Activated CD4-positive, alpha-beta memory T cell treated with anti-CD3 and anti-CD28 coated beads, Interleukin-2, amount 10 ng/mL, durations not matched to agents 7 days and 5 days (primary cell): ENCODE measurements around the gene PALLD. TPM values are rescaled to one million over a fixed set of nuclear protein-coding genes. Genes with fewer than 3 reads are reported as not detected.

Experiments used
- CTCF ChIA-PET: fragments of 350-600 bp; sonication (Branson Sonifier 250); formaldehyde crosslinking; loops from one replicate; lab custom pipeline; 2021; ENCODE audit warnings: antibody characterized with exemption, inconsistent platforms; lab: Charles Lee
- POLR2A ChIA-PET: fragments of 350-600 bp; sonication (Branson Sonifier 250); formaldehyde crosslinking; loops from one replicate; lab custom pipeline; 2021; ENCODE audit warnings: antibody characterized with exemption; lab: Charles Lee
- DNase-seq: peaks from one replicate; pipeline ENCODE4 v3.0.0-alpha.2; 2020
- H3K27ac Mint-ChIP-seq: one replicate; pipeline ENCODE4 v1.8.0; 2021; ENCODE audit warnings: mild to moderate bottlenecking, mixed read lengths
- H3K27me3 Mint-ChIP-seq: one replicate; pipeline ENCODE4 v1.8.0; 2021; ENCODE audit warnings: mixed read lengths
- H3K36me3 Mint-ChIP-seq: one replicate; pipeline ENCODE4 v1.8.0; 2021; ENCODE audit warnings: low read depth, mixed read lengths
- H3K4me1 Mint-ChIP-seq: one replicate; pipeline ENCODE4 v1.8.0; 2021; ENCODE audit warnings: mixed read lengths
- H3K4me3 Mint-ChIP-seq: one replicate; pipeline ENCODE4 v1.8.0; 2021; ENCODE audit warnings: mild to moderate bottlenecking, mixed read lengths
- H3K9me3 Mint-ChIP-seq: one replicate; pipeline ENCODE4 v1.8.0; 2021; ENCODE audit warnings: mixed read lengths
- total RNA-seq, 2 experiments: library from RNA; stranded (reverse); gene quantifications; one replicate each; pipeline ENCODE4 v1.2.3, GENCODE V29; 2021

PALLD gene
- total RNA-seq, 2 experiments from 2014 or later, result 5.4 to 5.8 TPM

- Mint-ChIP-seq H3K27me3 (peaks cover 26% of the 10 kb centered on the region), H3K9me3 (no peaks in the 10 kb centered on the region), H3K4me1 (peaks cover 16% of the 10 kb centered on the region), H3K36me3 (peaks cover 2% of the 10 kb centered on the region), H3K4me3 (no peak overlapping the region), H3K27ac (no peak overlapping the region)
- POLR2A ChIA-PET, result no interaction called here
- CTCF ChIA-PET, result interaction anchor here (0.9 kb wide), 1 partner anchor 34 kb away, joined by 3 read pairs; no protein-coding TSS in a partner anchor
- DNase-seq, result no peak
Measured at GRCh38 chr4:168881781-168882420, 385.0 kb downstream of the PALLD start.

- no peak overlapping the region for H3K27ac Mint-ChIP-seq
- H3K4me3 Mint-ChIP-seq, result no peak overlapping the region
- DNase-seq, result no peak
- H3K9me3 Mint-ChIP-seq, result no peaks in the 10 kb centered on the region
- H3K27me3 Mint-ChIP-seq, result peaks cover 19% of the 10 kb centered on the region
- peaks cover 5% of the 10 kb centered on the region for H3K36me3 Mint-ChIP-seq
- POLR2A ChIA-PET, result no interaction called here
- CTCF ChIA-PET, result interaction anchor here (0.9 to 1.2 kb wide), 2 partner anchors 33 to 142 kb away, joined by 3 to 4 read pairs; no protein-coding TSS in a partner anchor
- peaks cover 12% of the 10 kb centered on the region for H3K4me1 Mint-ChIP-seq
Measured at GRCh38 chr4:168882650-168883233, 385.9 kb downstream of the PALLD start.

GRCh38 chr4:168883513-168883912 is 386.7 kb downstream of the PALLD start:
- H3K27ac Mint-ChIP-seq, result no peak overlapping the region

DNA sequence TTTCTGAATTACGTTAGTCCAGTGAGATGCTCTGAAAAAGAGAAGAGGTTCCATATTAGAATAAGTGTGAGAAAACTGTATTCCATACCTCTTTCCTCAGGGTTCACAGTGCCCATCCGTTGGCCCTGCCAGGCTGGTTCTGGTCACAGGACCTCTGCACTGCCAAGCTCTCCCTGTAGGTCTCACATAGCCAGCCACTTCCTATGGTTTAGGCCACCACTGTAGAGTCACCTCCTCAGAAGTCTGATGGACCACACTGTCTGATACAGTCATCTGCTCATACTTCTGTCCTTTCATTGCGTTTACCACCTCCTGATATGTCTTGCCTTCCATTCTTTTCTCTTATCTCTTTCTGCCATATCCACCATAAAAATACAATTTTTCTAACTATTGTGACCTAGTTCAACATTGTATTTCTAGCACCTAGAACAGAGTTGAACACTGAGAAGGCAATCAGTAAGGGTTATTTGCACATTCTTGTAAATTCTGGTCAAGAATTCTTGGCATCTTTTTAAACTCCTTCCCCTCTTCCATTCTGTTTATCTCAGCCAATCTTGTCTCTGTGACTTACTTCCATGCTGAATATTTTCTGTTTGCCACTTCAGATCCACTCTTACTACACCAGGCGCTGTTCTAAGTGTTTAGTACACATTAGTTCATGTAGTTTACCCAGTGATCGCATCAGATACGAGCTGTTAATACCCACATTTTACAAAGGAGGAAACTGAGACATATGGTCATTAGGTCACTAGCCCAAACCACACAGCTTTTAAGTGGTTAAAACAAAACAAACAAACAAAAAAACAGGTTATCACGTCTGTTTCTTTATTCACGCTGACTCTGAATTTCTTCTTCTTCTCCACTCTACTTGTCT is 387.6 kb downstream of the PALLD start:
- DNase-seq, result no peak
- no peaks in the 10 kb centered on the region for H3K9me3 Mint-ChIP-seq
- peaks cover 7% of the 10 kb centered on the region for H3K27me3 Mint-ChIP-seq

More at GRCh38 chr4:168883513-168883912, 386.7 kb downstream of the PALLD start:
- ChIA-PET POLR2A (no interaction called here), CTCF (interaction anchor here (1.2 kb wide), 1 partner anchor 141 kb away, joined by 4 read pairs; no protein-coding TSS in a partner anchor)
- DNase-seq, result no peak
- no peaks in the 10 kb centered on the region for H3K9me3 Mint-ChIP-seq
- peaks cover 4% of the 10 kb centered on the region for H3K36me3 Mint-ChIP-seq
- no peak overlapping the region for H3K4me3 Mint-ChIP-seq
- H3K27me3 Mint-ChIP-seq, result peaks cover 15% of the 10 kb centered on the region
- H3K4me1 Mint-ChIP-seq, result peaks cover 8% of the 10 kb centered on the region

GRCh38 chr4:168885400-168885799 is 388.5 kb downstream of the PALLD start:
- no peak for DNase-seq
- Mint-ChIP-seq H3K36me3 (peaks cover 4% of the 10 kb centered on the region), H3K4me1 (peaks cover 3% of the 10 kb centered on the region), H3K4me3 (no peak overlapping the region), H3K27me3 (peaks cover 3% of the 10 kb centered on the region), H3K27ac (no peak overlapping the region), H3K9me3 (no peaks in the 10 kb centered on the region)
- POLR2A ChIA-PET, result no interaction called here
- CTCF ChIA-PET, result no interaction called here

More for the DNA sequence above, 387.6 kb downstream of the PALLD start:
- ChIA-PET POLR2A (no interaction called here), CTCF (no interaction called here)
- peaks cover 4% of the 10 kb centered on the region for H3K36me3 Mint-ChIP-seq
- H3K27ac Mint-ChIP-seq, result no peak overlapping the region
- no peak overlapping the region for H3K4me3 Mint-ChIP-seq
- H3K4me1 Mint-ChIP-seq, result peaks cover 4% of the 10 kb centered on the region

- POLR2A ChIA-PET, result no interaction called here
- no peak overlapping the region for H3K27ac Mint-ChIP-seq
- H3K9me3 Mint-ChIP-seq, result no peaks in the 10 kb centered on the region
- no peaks in the 10 kb centered on the region for H3K4me1 Mint-ChIP-seq
- peaks cover 4% of the 10 kb centered on the region for H3K36me3 Mint-ChIP-seq
- no peaks in the 10 kb centered on the region for H3K27me3 Mint-ChIP-seq
- no peak overlapping the region for H3K4me3 Mint-ChIP-seq
- DNase-seq, result no peak
- CTCF ChIA-PET, result no interaction called here
Measured at GRCh38 chr4:168886351-168886750, 389.5 kb downstream of the PALLD start.

DNA sequence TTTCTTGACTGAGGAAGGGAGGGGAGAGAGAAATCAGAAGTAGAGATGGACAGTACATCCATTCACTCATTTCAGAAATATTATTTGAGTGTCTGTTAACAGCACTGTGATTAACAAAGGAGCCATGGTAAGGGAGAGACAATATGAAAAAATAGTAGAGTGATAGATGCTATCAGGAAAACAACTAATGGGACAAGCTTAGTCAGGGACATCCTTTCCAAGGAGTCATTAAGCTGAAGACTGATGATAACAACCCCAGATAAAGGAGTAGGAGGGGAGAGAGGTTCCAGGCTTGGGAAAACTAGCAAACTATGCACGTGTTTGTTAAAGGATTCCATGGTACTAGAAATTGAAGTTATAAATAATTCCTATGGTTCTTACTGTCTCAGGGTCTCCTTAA is 391.0 kb downstream of the PALLD start:
- no peaks in the 10 kb centered on the region for H3K27me3 Mint-ChIP-seq
- POLR2A ChIA-PET, result no interaction called here

GRCh38 chr4:168888715-168889215 is 391.9 kb downstream of the PALLD start:
- Mint-ChIP-seq H3K4me1 (no peaks in the 10 kb centered on the region), H3K36me3 (peaks cover 4% of the 10 kb centered on the region), H3K27me3 (no peaks in the 10 kb centered on the region), H3K4me3 (no peak overlapping the region), H3K27ac (no peak overlapping the region), H3K9me3 (no peaks in the 10 kb centered on the region)
- no peak for DNase-seq
- POLR2A ChIA-PET, result no interaction called here
- CTCF ChIA-PET, result no interaction called here

More for the DNA sequence above, 391.0 kb downstream of the PALLD start:
- Mint-ChIP-seq H3K36me3 (peaks cover 4% of the 10 kb centered on the region), H3K4me1 (no peaks in the 10 kb centered on the region), H3K4me3 (no peak overlapping the region), H3K27ac (no peak overlapping the region), H3K9me3 (no peaks in the 10 kb centered on the region)
- CTCF ChIA-PET, result no interaction called here
- no peak for DNase-seq

GRCh38 chr4:168891086-168891485 is 394.2 kb downstream of the PALLD start:
- no peaks in the 10 kb centered on the region for H3K27me3 Mint-ChIP-seq
- DNase-seq, result no peak
- no peak overlapping the region for H3K27ac Mint-ChIP-seq
- H3K9me3 Mint-ChIP-seq, result no peaks in the 10 kb centered on the region
- CTCF ChIA-PET, result no interaction called here
- H3K4me1 Mint-ChIP-seq, result no peaks in the 10 kb centered on the region
- POLR2A ChIA-PET, result no interaction called here
- H3K36me3 Mint-ChIP-seq, result peaks cover 7% of the 10 kb centered on the region
- H3K4me3 Mint-ChIP-seq, result no peak overlapping the region

GRCh38 chr4:168891688-168892087 is 394.8 kb downstream of the PALLD start:
- Mint-ChIP-seq H3K9me3 (no peaks in the 10 kb centered on the region), H3K4me3 (no peak overlapping the region), H3K27ac (no peak overlapping the region), H3K4me1 (no peaks in the 10 kb centered on the region), H3K27me3 (no peaks in the 10 kb centered on the region), H3K36me3 (peaks cover 7% of the 10 kb centered on the region)
- POLR2A ChIA-PET, result no interaction called here
- no peak for DNase-seq
- CTCF ChIA-PET, result no interaction called here

- no peaks in the 10 kb centered on the region for H3K4me1 Mint-ChIP-seq
Measured at GRCh38 chr4:168892475-168892874, 395.6 kb downstream of the PALLD start.

DNA sequence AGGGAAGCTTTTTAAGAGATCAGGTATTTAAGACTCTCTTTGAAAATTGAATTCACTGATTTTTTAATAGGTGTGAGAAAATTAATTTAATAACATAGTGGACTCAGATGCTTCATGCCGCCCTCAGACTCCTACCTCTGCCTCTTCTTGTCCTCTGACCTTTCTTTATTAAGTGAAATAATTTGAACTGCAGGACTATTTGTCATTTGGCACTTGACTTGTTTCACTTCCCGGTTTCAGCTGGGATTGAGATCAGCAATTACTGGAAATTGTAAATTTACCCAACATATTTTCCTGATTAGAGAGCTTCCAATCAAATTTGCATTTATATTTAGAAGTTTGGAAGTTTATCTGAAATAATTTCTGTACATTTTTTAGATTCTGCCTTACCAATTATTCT is 396.4 kb downstream of the PALLD start:
- Mint-ChIP-seq H3K27ac (no peak overlapping the region), H3K4me3 (no peak overlapping the region), H3K27me3 (no peaks in the 10 kb centered on the region), H3K9me3 (no peaks in the 10 kb centered on the region), H3K36me3 (peaks cover 3% of the 10 kb centered on the region), H3K4me1 (no peaks in the 10 kb centered on the region)
- POLR2A ChIA-PET, result no interaction called here
- CTCF ChIA-PET, result no interaction called here
- DNase-seq, result no peak

More at GRCh38 chr4:168892475-168892874, 395.6 kb downstream of the PALLD start:
- Mint-ChIP-seq H3K27me3 (no peaks in the 10 kb centered on the region), H3K9me3 (no peaks in the 10 kb centered on the region), H3K27ac (no peak overlapping the region), H3K4me3 (no peak overlapping the region), H3K36me3 (peaks cover 7% of the 10 kb centered on the region)
- CTCF ChIA-PET, result no interaction called here
- POLR2A ChIA-PET, result no interaction called here
- no peak for DNase-seq

- CTCF ChIA-PET, result no interaction called here
Measured at GRCh38 chr4:168893807-168894206, 397.0 kb downstream of the PALLD start.

More at GRCh38 chr4:168893807-168894206, 397.0 kb downstream of the PALLD start:
- Mint-ChIP-seq H3K27me3 (no peaks in the 10 kb centered on the region), H3K4me3 (no peak overlapping the region), H3K4me1 (no peaks in the 10 kb centered on the region), H3K9me3 (no peaks in the 10 kb centered on the region), H3K36me3 (peaks cover 3% of the 10 kb centered on the region), H3K27ac (no peak overlapping the region)
- no peak for DNase-seq
- POLR2A ChIA-PET, result no interaction called here
